Measurements from ENCODE around the gene FBXL19.

Gene FBXL19

DNA sequence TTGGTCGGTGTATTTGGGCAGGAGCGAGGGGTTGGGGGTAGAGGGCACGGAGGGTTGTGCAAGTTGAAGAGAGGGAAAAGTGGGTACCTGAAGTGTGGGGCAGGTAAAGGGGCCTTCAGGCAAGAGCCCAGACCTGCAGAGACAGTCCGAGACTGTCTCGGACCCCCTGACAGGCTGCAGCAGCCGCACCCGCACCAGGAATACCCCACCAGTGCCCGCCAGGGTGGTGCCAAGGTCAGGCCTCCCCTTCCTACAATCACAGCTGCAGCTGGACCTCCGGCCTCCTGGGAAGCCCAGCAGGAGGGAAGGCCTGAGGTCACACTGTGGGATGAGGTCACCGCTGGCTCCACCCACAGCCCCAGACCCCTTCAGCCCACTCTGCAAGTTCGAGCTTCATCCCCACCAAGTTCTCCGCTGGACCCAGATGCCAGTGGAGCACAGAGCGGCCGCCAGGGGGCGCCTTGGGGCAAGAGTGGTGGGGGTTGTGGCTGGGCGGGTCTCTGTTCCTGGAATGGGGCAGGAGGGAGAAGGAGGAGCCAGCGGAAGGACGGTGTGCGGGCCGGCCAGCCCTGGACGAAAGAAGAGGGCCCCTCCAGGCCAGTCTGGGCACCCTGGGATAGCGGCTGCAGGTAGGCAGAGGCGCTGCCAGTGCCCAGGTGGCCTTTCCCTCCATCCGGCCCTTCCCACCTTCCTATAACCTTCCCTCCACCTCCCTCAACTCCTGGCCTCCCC is 61.5 kb downstream of the FBXL19 start, which contains the start of gene HSD3B7:
TSS of gene HSD3B7 (plus strand) at position 539 of the 732 bp plus-strand sequence. CDS start 452 bp downstream, outside the sequence.
- DNase-seq: peak in 53 of 56 donors; percentile 14 to 90 (median 61)

- peak in 2 of 56 donors; percentile 14 to 15 for DNase-seq
These were observed 62.2 kb downstream of the FBXL19 start for GRCh38 chr16:30985401-30986128.

- DNase-seq: no peak
These were observed 63.0 kb downstream of the FBXL19 start for GRCh38 chr16:30986129-30986991.

GRCh38 chr16:30987581-30988190 is 64.3 kb downstream of the FBXL19 start:
- no peak for DNase-seq

- no peak for DNase-seq
These were observed 66.2 kb downstream of the FBXL19 start for GRCh38 chr16:30989469-30990047.

DNA sequence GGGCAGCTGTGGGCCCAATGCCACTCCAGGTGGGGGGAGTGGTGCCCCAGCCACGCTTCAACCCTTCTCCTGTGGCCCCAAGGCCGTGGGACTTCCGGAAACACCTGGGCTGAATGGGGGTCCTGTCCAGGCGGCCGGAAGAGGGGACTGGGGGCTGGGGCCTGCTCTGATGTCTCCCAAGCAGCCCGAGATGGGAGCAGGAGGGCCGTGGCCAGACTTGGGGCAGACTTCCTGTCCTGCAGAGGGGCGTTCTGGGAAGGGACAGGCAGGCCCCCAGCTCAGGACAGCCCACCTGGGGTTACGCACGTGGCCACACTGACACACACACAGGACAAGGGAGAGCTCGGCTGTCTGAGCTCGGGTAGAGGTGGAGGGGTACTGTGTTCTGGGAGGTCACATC is 66.7 kb downstream of the FBXL19 start:
- DNase-seq: no peak

DNA sequence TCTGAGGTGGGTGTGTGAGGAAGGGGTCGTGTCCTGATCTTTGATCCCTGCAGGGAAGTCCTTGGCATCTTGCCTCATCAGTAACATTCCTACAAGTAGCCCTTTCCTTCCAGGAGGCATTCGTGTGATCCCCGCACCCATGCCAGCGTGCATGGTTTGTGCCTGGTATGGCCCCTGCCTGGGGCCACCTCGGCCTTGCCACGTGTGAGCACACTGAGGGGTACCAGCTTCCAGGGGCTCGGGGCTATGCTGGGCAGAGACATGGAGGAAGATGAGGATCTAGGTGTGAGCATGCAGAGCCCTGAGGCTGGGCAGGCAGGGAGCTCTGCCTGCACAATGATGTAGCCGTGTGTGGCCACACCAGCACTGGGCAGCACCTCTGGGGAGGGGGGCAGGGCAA is 67.7 kb downstream of the FBXL19 start:
- DNase-seq: no peak

DNA sequence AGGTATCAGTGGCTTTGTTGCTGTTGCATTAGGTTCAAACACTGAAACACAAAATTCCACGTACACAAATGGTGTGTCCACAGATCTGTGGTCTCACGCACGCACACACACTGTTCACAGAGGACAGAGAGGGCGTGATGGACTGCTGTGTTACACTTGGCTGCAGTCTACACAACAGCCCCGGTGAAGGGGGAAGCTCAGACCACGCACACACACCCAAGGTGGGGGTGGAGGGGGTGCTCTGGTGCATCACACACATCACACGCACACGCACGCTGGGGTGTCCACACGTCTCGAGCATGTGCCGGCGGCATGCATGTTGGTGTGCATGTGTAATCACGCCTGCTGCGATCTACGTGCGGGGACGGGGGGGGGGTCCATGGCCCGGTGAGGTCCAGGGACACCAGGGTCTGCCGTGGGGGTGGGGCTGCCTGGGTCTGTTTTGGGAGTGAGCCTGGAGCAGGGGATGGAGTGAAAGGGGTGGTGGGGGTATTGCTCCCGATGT is 69.0 kb downstream of the FBXL19 start:
- DNase-seq: no peak

DNA sequence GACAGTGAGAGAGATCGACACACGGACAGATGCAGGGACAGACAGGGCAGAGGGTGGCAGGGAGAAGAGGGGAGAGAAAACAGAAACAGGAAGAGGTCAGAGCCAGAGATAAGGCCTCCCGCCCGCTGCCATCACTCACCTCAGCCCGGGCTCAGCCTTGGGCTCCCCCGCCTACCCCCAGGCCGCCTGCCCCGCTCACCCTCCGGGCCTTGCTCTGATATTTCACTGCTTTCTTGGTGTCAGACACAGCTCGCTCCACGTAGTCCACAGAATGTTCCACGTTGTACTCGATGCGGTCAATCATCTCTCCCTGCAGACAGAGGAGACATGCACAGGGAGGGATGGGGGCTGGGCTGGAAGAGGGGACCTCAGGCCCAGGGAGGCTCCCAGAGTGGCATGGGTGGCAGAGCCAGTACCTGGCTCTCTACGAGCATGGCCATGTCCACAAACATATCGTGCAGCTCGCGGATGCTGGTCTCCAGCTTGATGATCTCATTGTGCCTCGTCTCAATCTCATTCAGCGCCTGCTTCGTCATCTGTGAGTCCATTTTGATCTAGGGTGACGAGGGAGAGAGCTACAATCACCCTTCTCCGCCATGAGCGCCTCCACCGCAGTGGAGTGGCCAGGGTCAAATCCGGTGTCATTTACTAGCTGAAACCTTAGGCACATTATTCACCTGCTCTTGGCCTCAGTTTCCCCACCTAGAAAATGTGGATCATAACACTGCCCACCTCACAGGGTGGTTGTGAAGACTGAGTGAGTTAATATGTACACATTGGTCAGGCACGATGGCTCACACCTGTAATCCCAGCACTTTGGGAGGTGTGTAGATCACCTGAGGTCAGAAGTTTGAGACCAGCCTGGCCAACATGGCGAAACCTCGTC is 69.8 kb downstream of the FBXL19 start:
- DNase-seq: no peak

GRCh38 chr16:30995927-30996323 is 72.6 kb downstream of the FBXL19 start:
- DNase-seq: no peak

DNA sequence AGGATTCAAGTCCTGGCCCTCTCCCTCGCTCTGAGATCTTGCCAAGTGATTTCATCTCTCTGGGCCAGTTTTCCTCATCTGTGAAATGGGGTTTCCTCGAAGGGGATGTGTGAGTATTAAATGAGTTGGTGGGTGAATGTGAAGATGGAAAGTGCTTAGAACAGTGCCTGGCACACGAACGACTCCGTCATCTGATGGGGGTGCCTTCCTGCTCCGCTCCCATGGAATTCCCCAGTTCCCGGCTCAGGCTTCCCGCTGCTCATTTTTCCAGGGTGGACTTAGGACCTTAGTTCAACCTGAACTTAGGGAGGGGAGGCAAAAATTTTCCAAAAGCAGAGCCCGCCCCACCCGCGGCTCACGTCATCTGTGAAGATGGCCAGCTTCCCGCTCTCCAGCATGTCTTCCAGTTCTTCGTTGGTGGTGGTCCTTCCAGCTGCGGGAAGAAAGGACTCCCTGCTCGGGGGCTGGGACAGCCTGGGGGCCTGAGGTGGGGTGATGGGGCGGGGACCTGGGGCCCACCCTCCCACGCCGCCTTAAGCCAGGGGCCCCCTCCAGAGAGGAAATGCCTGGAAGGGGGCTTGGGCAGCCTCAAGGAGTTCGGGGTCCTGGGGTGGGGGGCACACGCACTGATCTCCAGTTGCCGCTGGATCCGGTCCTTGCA is 73.1 kb downstream of the FBXL19 start:
- no peak for DNase-seq

DNA sequence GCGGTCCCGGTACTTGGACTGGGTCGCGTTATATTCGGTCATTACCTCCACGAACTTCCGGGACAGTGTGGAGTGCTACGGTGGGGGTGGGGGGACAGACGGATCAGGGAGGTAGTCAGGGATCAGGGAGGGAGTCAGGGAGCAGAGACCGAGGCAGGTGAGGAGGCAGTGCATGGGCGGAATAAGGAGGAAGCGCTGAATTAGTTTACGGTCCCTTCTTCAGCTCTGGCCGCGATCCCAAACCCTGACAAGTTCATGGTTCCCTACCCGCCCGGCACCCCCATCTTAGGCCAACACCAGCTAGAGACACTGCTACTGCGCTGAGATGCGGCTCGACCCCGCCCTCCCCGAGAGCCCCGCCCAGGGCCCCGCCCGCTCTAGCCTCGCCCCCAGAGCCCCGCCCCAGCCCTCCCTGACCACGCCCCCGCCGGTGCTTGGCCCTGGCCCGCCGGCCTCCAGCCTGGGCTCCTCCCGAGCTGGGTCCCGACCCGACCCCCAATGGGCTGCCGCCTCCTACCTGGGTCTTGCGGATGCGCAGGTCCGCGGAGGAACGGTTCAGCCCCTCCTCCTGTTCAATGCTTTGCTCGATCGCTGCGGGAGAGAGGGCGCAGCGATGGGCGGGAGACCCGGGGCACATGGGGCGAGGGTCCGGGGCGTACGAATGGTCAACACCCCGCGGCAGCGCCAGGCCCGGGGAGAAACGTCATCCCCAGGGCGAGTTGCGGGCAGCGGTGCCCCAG is 73.8 kb downstream of the FBXL19 start:
- DNase-seq: peak in 23 of 56 donors; percentile 7 to 63 (median 29)

DNA sequence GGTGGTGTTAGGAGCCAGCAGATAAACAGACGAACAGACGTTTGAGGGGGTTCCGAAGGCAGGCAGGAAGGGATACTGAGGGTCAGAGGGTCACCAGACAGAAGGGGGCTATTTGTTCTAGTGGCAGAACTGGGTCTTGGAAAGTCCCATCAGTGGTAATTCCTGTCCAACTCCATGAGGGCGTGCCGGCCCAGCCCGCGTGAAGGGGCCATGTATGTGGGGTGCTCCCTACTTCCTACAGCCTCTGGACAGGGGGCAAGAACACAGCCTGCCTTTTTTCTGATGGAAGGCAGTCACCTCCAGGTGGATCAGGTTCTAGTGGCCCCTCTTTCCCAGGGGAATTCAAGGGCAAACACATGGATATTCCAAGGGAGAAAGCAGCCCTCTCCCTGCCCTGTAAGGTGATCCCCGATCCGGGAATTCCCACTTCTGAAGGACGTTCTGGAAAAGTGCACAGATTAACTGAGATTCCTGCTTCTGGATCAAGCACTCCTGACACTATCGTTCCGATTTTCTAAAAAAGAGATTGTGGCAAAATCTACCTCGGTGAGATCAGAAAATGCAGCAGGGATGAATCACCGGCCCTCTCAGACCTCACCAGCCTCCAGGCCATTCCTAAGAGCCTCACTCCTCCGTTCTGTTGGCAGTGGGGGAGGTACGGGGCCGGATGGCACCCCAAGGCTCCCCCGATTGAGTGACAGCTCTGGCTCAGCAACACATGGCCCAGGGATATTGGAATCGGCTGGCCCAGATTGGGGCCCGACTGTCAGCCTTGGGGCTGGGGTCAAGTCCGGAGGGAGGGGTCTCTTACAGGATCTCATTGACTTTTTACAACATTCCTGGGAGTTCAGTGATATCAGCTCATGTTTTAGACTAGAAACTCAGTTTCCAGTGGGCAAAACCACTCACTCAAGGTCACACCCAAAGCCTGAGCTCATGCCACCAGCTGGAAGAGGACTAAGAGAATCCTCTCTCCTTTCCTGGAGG is 74.6 kb downstream of the FBXL19 start:
- no peak for DNase-seq

Data from nucleus accumbens (tissue), 56 donors.